LoVo (cell line): Measurements from ENCODE around the gene NALCN.

Experiments
- DNase-seq: peaks from one replicate; pipeline ENCODE4 v3.0.0-alpha.2; 2016; ENCODE audit warnings: low spot score

The NALCN gene

GRCh38 chr13:101415358-101416174, 742 bp downstream of the NALCN start:
- DNase-seq, result no peak

DNA sequence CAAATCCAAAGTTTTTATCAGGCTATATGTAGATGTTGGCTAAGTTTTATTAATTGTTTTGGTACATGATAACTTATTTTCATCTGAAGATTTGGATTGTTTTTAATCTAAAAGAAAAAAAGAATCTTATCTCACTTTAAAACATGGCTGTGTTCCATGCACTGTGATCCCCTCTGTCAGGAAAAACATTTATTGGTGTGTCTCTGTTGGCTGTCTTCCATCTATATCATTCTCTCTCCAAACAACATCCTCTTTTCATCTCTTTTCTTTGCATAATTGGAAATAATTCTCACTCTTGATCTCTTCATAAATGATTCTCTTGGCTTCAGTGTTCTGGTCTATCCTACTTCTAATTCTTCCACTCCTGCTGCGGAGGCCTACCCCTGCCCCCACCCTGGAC, 4.2 kb downstream of the NALCN start:
- DNase-seq, result no peak

- no peak for DNase-seq
These were observed 7.2 kb downstream of the NALCN start for GRCh38 chr13:101408992-101409656.

GRCh38 chr13:101408154-101408553, 8.2 kb downstream of the NALCN start:
- no peak for DNase-seq

GRCh38 chr13:101406791-101407190, 9.5 kb downstream of the NALCN start:
- DNase-seq, result no peak

GRCh38 chr13:101401196-101401595, 15.1 kb downstream of the NALCN start:
- no peak for DNase-seq

DNA sequence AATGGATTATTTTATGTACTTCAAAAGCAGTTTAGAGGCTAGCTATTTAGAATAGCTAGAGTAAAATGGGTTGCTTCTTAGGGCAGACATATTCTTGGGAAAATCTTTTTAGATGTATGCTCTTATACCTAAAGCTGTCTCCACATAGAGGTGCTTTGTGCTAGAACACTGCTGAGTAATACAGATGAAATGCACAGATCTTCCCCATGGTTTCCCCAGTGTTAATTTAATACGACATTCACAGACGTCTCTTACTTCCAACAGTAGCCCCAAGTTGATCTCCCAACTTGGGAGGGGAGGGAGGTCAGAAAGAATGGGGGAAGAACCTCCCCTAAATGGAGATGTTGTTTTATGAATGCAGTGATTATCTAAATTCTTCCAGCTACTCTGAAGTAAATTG, 16.9 kb downstream of the NALCN start:
- no peak for DNase-seq

GRCh38 chr13:101398920-101399319, 17.4 kb downstream of the NALCN start:
- DNase-seq, result no peak

- no peak for DNase-seq
These were observed 18.1 kb downstream of the NALCN start for GRCh38 chr13:101398191-101398590.

- no peak for DNase-seq
These were observed 18.6 kb downstream of the NALCN start for GRCh38 chr13:101397742-101398141.

- DNase-seq, result no peak
These were observed 21.7 kb downstream of the NALCN start for GRCh38 chr13:101394605-101395004.

DNA sequence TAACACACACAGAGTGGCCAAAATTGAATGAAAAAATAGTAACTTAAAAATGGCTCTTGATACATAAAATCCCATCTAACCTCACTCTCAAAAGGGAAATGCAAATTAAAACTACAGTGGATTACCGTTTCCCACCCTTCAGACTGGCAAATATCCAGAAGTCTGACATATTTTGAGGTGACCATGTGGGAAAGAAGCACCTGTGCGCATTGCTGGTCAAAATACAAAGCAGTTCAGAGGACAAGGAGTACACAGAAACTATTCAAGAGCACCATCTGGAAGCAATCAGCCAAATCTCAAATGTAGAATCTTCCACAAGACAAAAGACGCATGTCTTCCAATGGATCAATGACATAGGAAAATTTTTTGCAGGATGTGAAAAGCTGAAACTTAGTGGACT, 23.2 kb downstream of the NALCN start:
- DNase-seq, result no peak

DNA sequence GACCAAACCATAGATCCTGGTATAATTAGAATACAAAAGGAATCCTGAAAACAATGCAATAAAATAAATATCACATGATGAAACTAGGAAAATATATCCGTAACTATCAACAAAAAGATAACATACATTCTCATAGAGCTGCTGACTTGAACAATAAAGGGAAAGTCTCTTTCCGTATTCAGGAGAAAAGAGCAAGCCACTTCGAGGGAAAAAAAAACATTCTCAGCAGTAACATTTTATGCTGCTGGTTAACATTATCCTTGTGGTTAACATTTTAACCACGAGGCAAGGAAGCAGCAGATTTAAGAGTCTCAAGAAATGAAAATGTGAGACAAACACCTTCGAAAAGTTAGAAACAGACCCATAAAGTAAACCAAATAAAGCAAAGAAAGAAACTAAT, 25.8 kb downstream of the NALCN start:
- DNase-seq, result no peak

DNA sequence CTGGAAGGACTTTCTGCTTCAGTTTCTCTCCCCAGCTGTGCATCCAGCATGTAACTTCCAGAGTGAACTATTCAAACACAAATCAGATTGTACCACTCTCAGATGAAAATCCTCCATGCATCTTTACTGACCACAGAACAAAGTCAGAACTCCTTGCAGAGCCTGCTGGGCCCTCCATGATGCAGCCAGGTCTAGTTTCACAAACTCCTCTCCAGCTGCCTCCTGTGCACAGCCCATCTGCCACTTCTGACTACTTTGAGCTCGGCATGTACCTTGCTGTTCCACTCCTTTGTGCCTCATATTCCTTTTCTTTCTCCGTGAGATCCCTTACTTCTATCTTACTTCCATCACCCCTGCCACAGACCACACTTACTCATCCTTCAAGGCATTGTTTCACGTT, 31.4 kb downstream of the NALCN start:
- DNase-seq, result no peak

DNA sequence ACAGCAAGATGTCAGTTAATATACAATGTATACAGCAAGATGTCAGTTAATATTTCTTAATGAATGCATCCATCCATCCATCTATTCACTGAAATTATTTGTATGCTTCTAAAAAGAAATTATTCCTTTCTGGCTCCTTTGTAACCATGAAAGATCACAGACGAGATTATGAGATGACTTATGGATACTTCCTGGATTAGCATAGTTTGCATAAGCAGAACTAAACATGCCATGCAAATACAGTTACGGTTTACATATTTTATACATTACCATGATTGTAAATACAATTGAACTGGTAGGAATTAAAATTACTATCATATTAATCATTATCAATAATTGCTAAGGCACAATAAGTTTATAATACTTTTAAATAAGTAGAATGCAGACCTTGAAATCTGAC, 32.7 kb downstream of the NALCN start:
- DNase-seq, result no peak

- DNase-seq, result no peak
These were observed 33.6 kb downstream of the NALCN start for GRCh38 chr13:101382701-101383100.

DNA sequence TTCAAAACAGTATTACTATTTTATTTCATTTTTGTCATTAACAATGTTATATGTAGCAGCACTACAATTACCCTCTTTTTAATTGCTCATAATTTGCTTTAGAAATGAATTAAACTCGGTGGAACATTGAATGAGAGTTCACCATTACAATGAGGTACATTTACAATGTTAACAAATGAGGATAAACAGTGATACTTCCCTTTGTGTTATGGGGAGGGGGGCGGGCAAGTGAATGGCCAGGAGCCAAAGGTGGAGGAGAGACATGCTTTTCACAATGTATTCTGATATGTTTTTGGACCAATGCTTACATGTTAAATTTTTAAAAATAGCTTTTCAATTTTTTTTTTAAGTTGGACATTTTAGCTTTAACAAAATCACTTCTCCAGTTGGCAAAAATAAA, 34.2 kb downstream of the NALCN start:
- DNase-seq, result no peak

DNA sequence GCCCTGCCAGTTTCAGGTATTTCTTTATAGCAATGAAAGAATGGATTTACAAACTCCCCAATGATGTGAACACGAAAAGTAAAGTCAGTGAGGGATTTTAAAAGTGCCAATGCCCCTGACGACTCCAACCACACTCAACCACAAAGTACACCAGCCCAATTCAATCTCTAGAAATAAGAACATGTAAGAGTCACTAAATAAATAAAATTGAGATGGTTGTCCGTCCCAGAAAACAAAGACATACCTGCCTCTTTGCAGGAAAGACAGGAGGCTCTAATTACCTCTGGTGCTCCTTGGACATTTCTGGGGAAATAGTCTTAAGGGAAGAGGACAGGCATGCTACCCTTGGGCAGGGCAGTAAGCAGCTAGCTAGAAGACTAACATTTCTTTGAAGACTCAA, 55.8 kb downstream of the NALCN start:
- no peak for DNase-seq

- DNase-seq, result no peak
These were observed 61.4 kb downstream of the NALCN start for GRCh38 chr13:101354895-101355294.

DNA sequence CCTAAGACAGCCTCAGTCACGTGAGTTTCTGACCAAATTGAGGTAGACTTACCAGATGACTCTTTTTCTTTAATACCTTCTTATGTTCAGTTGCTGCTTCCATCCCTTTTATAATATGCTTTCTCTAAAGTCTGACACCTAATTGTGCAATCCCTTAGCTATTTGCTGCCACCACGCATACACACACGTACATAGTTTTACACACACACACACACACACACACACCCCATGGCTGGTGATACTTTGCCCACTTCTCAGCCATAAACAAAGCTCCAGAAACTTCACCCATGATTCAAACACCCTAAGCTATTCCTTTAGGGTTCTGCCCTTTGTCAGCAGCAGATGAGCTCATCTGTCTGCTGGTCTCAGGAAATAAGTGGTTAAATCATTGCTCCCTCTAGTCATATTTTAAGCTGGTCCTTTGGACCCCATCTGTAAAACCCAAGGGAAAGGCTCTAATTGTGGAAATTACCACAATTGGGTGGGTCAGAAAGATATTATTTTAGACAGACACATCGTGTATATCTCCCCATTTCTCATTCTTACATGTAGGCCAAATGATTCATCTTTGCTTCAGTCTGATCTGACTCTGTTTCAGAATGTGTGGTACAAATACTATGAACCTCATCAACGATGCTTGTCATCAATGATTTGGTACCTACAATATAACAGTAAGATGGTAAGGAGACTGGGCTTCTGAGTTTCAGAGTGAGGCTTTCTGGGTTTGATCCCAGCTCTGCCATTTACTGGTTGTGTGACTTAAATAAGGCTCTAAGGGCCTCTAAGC, 69.2 kb downstream of the NALCN start:
- DNase-seq, result no peak

- no peak for DNase-seq
These were observed 70.1 kb downstream of the NALCN start for GRCh38 chr13:101346161-101346560.

DNA sequence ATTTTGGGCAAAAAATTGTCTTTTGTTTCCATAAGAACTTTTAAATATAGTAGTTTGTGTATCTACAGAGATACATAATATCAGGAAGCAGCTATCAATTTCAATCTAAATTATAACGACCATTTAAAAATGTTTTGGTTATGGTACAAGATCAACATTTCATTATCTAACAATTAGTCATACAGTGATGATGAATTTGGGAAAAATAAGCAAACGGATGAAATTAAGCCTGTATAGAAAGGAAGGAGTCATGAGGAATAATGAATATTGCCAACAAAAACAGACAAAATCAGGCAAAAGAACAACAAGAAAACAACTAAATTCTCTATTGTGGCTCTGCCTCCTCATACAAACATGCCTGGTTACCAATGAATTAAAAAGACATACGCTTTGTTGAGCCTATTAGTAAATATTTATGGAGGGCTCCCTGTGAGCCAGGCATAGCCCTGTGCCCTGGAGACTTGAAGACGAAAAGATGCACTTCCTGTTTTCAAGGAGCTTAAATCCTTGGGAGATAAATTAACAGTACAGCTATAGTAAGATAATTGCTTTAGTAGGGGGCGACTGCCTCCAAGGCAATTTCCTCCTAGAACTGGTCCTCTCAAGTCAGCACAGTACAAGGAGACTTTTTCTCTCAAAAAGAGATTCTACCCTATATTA, 73.0 kb downstream of the NALCN start:
- DNase-seq, result no peak
